ENCODE results near the gene PTPRE.

The PTPRE gene

GRCh38 chr10:128051548-128051947 lies 144.6 kb downstream of the PTPRE start:
- no peak overlapping the region for H3K27ac ChIP-seq

GRCh38 chr10:128052696-128053095 lies 145.8 kb downstream of the PTPRE start:
- no peak overlapping the region for H3K4me3 ChIP-seq
- DNase-seq (ENCODE audit: low read depth, low spot score): no peak
- no peaks in the 10 kb centered on the region for H3K36me3 ChIP-seq (ENCODE audit: insufficient read depth, low read length)
- no peak for TF ChIP-seq POLR2AphosphoS5 (IDR thresholded peaks at IDR 0.05; ENCODE audit: borderline replicate concordance, low read depth, low read length)
- TF ChIP-seq EZH2 (IDR thresholded peaks at IDR 0.05): no peak
- no peak for TF ChIP-seq FOXP2 (optimal IDR thresholded peaks at IDR 0.05; ENCODE audit: control extremely low read depth, extremely low read length, insufficient read depth)
- no peak overlapping the region for H3K9ac ChIP-seq (ENCODE audit: insufficient read length)
- H3K9me3 ChIP-seq (ENCODE audit: low read depth, low read length): no peaks in the 10 kb centered on the region
- H3K27ac ChIP-seq: no peak overlapping the region

More at GRCh38 chr10:128051548-128051947, 144.6 kb downstream of the PTPRE start:
- H3K9me3 ChIP-seq (ENCODE audit: low read depth, low read length): no peaks in the 10 kb centered on the region
- no peak overlapping the region for H3K9ac ChIP-seq (ENCODE audit: insufficient read length)
- H3K36me3 ChIP-seq (ENCODE audit: insufficient read depth, low read length): no peaks in the 10 kb centered on the region
- DNase-seq (ENCODE audit: low read depth, low spot score): no peak
- no peak overlapping the region for H3K4me3 ChIP-seq
- TF ChIP-seq POLR2AphosphoS5 (IDR thresholded peaks at IDR 0.05; ENCODE audit: borderline replicate concordance, low read depth, low read length) (no peak), FOXP2 (optimal IDR thresholded peaks at IDR 0.05; ENCODE audit: control extremely low read depth, extremely low read length, insufficient read depth) (no peak), EZH2 (IDR thresholded peaks at IDR 0.05) (no peak)

GRCh38 chr10:128053356-128053755 lies 146.5 kb downstream of the PTPRE start:
- H3K9me3 ChIP-seq (ENCODE audit: low read depth, low read length): no peaks in the 10 kb centered on the region
- H3K27ac ChIP-seq: no peak overlapping the region
- no peak overlapping the region for H3K4me3 ChIP-seq
- no peaks in the 10 kb centered on the region for H3K36me3 ChIP-seq (ENCODE audit: insufficient read depth, low read length)
- TF ChIP-seq EZH2 (IDR thresholded peaks at IDR 0.05): no peak
- no peak for TF ChIP-seq FOXP2 (optimal IDR thresholded peaks at IDR 0.05; ENCODE audit: control extremely low read depth, extremely low read length, insufficient read depth)
- no peak for TF ChIP-seq POLR2AphosphoS5 (IDR thresholded peaks at IDR 0.05; ENCODE audit: borderline replicate concordance, low read depth, low read length)
- no peak overlapping the region for H3K9ac ChIP-seq (ENCODE audit: insufficient read length)
- no peak for DNase-seq (ENCODE audit: low read depth, low spot score)

- H3K4me3 ChIP-seq: no peak overlapping the region
- H3K9ac ChIP-seq (ENCODE audit: insufficient read length): no peak overlapping the region
- no peak overlapping the region for H3K27ac ChIP-seq
- no peaks in the 10 kb centered on the region for H3K9me3 ChIP-seq (ENCODE audit: low read depth, low read length)
- no peaks in the 10 kb centered on the region for H3K36me3 ChIP-seq (ENCODE audit: insufficient read depth, low read length)
- TF ChIP-seq FOXP2 (optimal IDR thresholded peaks at IDR 0.05; ENCODE audit: control extremely low read depth, extremely low read length, insufficient read depth): no peak
- TF ChIP-seq EZH2 (IDR thresholded peaks at IDR 0.05): no peak
- no peak for TF ChIP-seq POLR2AphosphoS5 (IDR thresholded peaks at IDR 0.05; ENCODE audit: borderline replicate concordance, low read depth, low read length)
- no peak for DNase-seq (ENCODE audit: low read depth, low spot score)
These were observed 147.5 kb downstream of the PTPRE start for GRCh38 chr10:128054163-128054970.

- no peak overlapping the region for H3K4me3 ChIP-seq
- H3K9me3 ChIP-seq (ENCODE audit: low read depth, low read length): no peaks in the 10 kb centered on the region
- no peak overlapping the region for H3K27ac ChIP-seq
- no peak overlapping the region for H3K9ac ChIP-seq (ENCODE audit: insufficient read length)
- H3K36me3 ChIP-seq (ENCODE audit: insufficient read depth, low read length): no peaks in the 10 kb centered on the region
- no peak for DNase-seq (ENCODE audit: low read depth, low spot score)
- TF ChIP-seq FOXP2 (optimal IDR thresholded peaks at IDR 0.05; ENCODE audit: control extremely low read depth, extremely low read length, insufficient read depth) (no peak), POLR2AphosphoS5 (IDR thresholded peaks at IDR 0.05; ENCODE audit: borderline replicate concordance, low read depth, low read length) (no peak)
These were observed 148.4 kb downstream of the PTPRE start for GRCh38 chr10:128055061-128055868.

GRCh38 chr10:128056303-128057050 lies 149.6 kb downstream of the PTPRE start:
- DNase-seq (ENCODE audit: low read depth, low spot score): no peak
- H3K27ac ChIP-seq: no peak overlapping the region
- no peaks in the 10 kb centered on the region for H3K36me3 ChIP-seq (ENCODE audit: insufficient read depth, low read length)
- no peaks in the 10 kb centered on the region for H3K9me3 ChIP-seq (ENCODE audit: low read depth, low read length)
- H3K9ac ChIP-seq (ENCODE audit: insufficient read length): no peak overlapping the region
- TF ChIP-seq FOXP2 (optimal IDR thresholded peaks at IDR 0.05; ENCODE audit: control extremely low read depth, extremely low read length, insufficient read depth) (no peak), POLR2AphosphoS5 (IDR thresholded peaks at IDR 0.05; ENCODE audit: borderline replicate concordance, low read depth, low read length) (no peak), EZH2 (IDR thresholded peaks at IDR 0.05) (no peak)
- H3K4me3 ChIP-seq: no peak overlapping the region

GRCh38 chr10:128058106-128058749 lies 151.3 kb downstream of the PTPRE start:
- Histone ChIP-seq H3K9ac (ENCODE audit: insufficient read length) (no peak overlapping the region), H3K4me3 (no peak overlapping the region), H3K36me3 (ENCODE audit: insufficient read depth, low read length) (no peaks in the 10 kb centered on the region), H3K9me3 (ENCODE audit: low read depth, low read length) (no peaks in the 10 kb centered on the region), H3K27ac (no peak overlapping the region)
- DNase-seq (ENCODE audit: low read depth, low spot score): no peak
- TF ChIP-seq FOXP2 (optimal IDR thresholded peaks at IDR 0.05; ENCODE audit: control extremely low read depth, extremely low read length, insufficient read depth): no peak
